GM12865 (cell line): ENCODE results near the gene VAPA.

Experiments
- DNase-seq: peaks from one replicate; pipeline ENCODE4 v3.0.0; 2010; ENCODE audit warnings: low read depth
- H3K4me3 ChIP-seq: 2 replicates; pipeline ENCODE4 v1.5.1; 2011; ENCODE audit warnings: mild to moderate bottlenecking, low read depth, low read length, control low read depth
- TF ChIP-seq, protein P1 (sequence below): IDR thresholded peaks from 2 replicates; pipeline ENCODE4 v1.5.1; 2011; ENCODE audit warnings: low read length, control low read depth, low read depth, inconsistent platforms; ENCODE audit not compliant: insufficient read depth; ENCODE audit errors: missing control alignments

VAPA gene

DNA sequence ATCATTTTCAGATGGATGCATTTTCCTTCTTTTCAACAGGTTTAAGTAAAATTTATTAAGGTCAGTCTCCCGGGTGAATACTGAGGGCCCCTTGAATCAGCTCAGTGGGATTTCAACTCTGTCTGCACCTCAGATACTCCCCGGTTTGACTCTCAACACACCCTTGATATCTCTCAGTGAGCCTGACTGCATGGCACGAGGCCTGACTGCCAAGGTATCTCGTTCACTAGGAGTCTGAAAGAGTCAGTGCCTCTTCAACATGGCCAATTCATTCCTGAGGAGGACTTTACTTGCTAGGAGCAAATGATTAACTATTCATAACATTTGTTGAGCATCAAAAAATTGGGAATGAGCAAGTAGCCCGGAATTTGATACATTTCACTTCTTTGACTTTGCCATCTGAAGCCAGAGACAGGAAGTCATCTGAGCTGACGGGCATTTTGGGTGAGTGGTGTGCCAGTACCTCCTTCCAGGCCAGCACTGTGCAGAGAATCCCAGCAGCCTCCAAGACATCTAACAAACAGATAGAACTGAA, 81.0 kb downstream of the VAPA start:
- TF ChIP-seq, protein P1, sequence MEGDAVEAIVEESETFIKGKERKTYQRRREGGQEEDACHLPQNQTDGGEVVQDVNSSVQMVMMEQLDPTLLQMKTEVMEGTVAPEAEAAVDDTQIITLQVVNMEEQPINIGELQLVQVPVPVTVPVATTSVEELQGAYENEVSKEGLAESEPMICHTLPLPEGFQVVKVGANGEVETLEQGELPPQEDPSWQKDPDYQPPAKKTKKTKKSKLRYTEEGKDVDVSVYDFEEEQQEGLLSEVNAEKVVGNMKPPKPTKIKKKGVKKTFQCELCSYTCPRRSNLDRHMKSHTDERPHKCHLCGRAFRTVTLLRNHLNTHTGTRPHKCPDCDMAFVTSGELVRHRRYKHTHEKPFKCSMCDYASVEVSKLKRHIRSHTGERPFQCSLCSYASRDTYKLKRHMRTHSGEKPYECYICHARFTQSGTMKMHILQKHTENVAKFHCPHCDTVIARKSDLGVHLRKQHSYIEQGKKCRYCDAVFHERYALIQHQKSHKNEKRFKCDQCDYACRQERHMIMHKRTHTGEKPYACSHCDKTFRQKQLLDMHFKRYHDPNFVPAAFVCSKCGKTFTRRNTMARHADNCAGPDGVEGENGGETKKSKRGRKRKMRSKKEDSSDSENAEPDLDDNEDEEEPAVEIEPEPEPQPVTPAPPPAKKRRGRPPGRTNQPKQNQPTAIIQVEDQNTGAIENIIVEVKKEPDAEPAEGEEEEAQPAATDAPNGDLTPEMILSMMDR, result no peak
- no peak for DNase-seq
- H3K4me3 ChIP-seq, result no peak overlapping the region

DNA sequence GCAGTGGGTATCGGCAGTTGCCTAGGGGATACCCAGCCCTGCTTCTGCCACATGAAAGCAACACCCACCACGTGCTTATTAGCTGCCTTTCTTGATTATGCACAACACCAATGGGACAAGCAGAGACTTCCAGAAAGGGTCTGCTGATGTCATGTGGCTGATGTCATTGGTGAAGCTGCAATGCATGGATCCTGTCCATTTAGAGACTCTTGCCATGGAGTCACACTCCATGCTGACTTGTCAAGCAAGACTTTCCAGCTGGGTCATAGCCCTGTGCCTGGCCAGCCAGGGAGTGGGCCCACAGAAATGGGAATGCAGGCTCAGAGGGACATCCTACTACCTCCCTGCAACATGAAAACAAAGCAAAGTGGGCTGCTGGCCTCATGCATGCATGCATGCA, 81.8 kb downstream of the VAPA start:
- TF ChIP-seq, protein P1, result no peak
- DNase-seq, result no peak

DNA sequence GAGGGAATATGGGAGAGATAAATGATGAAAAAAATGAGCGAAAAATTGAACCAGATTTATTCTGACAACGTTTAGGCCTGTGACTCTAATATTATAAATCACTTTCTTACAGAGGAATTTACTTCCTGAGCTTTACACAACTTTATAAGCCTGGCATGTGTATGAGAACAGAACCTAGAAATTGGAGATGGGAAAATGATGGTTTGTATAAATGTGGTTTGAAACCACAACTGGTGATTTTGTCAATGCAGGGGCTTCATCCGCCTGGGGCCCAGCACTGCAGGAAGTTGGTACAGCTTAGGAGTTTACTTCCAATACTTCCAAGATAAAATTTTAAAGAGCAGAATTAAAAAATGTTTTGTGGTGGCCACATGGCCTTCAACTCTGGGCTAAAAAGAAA, 82.3 kb downstream of the VAPA start:
- H3K4me3 ChIP-seq, result no peak overlapping the region
- TF ChIP-seq, protein P1, result no peak
- DNase-seq, result no peak

More for the DNA sequence above, 81.8 kb downstream of the VAPA start:
- no peak overlapping the region for H3K4me3 ChIP-seq

DNA sequence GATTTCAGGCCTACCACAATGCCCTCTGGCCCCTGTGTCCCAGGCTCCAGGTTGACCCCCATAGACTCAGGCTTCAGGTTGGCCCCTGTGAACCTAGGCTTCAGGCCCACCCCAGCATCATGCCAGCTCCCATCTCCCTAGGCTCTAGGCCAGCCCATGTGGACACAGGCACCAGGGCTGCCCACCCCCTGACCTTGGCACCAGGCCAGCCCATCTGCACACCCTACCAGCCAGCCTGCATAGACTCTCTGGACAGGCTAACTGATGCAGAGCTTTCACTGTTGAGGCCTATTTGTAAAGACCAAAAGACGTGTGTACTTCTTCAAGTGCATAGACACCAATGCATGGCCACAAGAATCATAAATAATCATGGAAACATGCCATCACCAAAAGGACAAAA, 83.9 kb downstream of the VAPA start:
- no peak for DNase-seq
- H3K4me3 ChIP-seq, result no peak overlapping the region
- TF ChIP-seq, protein P1, result no peak

DNA sequence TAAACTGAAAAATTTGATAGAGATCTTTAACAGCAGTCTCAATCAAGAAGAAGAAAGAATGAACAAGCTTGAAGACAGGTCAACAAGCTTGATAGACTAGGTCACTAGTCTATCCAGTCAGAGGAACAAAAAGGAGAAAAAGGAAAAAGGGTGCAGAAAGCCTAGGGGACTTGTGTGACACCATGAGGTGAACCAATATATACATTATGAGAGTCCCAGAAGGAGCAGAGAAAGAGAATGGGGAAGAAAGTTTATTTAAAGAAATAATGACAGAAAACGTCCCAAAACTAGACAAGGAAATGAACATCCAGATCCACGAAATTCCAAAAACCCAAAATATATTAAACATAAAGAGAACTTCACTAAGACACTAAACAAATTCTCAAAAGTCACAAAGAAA, 84.5 kb downstream of the VAPA start:
- TF ChIP-seq, protein P1, result no peak

DNA sequence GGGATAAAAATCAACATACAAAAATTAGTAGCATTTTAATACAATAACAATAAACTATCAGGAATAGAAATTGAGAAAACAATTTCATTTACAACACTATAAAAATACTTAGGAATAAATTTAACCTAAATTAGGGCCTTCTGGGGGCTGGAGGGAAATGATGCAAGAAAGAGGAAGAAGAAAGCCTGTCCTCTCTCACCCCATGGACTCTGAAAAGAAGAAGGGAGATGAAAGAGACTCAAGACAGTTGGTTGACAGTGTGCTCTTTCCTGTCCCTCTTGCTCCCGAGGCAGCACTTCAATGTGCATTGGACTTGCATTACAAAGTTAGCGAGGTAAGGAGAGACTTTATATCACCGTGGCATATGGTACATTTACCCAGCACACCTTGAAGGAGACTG, 88.5 kb downstream of the VAPA start:
- no peak overlapping the region for H3K4me3 ChIP-seq
- no peak for DNase-seq
- TF ChIP-seq, protein P1, result no peak

More for the DNA sequence above, 84.5 kb downstream of the VAPA start:
- DNase-seq, result no peak
- H3K4me3 ChIP-seq, result no peak overlapping the region

DNA sequence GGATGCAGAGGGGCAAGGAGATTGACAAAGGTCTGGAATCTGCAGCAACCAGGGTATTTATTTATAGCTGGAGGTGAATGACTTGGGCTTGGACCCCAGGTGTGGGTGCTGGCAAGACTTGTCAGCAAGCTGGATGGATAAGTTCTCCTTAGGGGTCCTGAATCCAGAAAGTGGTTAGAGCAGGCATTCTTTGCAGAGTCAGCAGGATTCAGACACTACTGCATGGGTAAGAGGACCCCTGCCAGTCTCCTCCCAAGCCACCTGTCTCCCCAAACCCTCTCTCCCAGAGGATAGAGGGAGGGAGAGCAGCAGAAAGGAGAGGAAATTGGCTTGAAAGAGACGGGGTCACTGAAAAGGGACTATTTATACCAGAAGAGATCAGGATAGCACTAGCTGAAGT, 89.5 kb downstream of the VAPA start:
- DNase-seq, result no peak
- TF ChIP-seq, protein P1, result no peak
- H3K4me3 ChIP-seq, result no peak overlapping the region
